HEK293 (cell line): ENCODE data around the gene OCRL.

Experiments
- MYNN ChIP-seq: fragments of 450-650 bp; formaldehyde crosslinking; IDR thresholded peaks from 2 replicates; pipeline ENCODE4 v1.5.1; 2016; ENCODE audit warnings: missing biosample characterization, missing genetic modification characterization, borderline replicate concordance
- ZNF513 ChIP-seq: fragments of 450-650 bp; IDR thresholded peaks from 2 replicates; pipeline ENCODE4 v1.5.1; 2018; ENCODE audit warnings: missing biosample characterization, missing genetic modification characterization
- TF ChIP-seq, protein P1 (sequence below): fragments of 450-650 bp; formaldehyde crosslinking; IDR thresholded peaks from 2 replicates; pipeline ENCODE4 v1.5.1; 2016; ENCODE audit warnings: missing biosample characterization, missing genetic modification characterization

DNA sequence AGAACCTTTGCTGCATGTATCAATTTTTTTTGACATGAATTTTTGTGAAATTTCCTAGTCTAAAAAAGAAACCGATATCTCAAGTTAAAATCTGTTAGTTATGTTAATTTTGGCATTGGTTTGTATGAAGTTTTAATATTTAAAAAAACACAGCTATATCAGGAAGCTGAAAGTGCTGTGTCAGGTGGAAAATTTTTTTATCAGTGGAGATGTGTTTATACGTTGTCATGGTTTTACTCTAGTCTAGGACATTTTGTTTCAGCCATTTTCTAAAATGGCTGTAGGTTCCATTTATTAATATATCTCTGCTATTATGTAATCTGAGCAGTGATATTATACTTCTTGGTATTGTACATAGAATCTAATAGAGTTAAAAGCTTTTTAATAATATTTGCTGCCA, 34.2 kb downstream of the OCRL start:
- no peak for TF ChIP-seq MYNN (tag by site-specific recombination)
- TF ChIP-seq, protein P1, sequence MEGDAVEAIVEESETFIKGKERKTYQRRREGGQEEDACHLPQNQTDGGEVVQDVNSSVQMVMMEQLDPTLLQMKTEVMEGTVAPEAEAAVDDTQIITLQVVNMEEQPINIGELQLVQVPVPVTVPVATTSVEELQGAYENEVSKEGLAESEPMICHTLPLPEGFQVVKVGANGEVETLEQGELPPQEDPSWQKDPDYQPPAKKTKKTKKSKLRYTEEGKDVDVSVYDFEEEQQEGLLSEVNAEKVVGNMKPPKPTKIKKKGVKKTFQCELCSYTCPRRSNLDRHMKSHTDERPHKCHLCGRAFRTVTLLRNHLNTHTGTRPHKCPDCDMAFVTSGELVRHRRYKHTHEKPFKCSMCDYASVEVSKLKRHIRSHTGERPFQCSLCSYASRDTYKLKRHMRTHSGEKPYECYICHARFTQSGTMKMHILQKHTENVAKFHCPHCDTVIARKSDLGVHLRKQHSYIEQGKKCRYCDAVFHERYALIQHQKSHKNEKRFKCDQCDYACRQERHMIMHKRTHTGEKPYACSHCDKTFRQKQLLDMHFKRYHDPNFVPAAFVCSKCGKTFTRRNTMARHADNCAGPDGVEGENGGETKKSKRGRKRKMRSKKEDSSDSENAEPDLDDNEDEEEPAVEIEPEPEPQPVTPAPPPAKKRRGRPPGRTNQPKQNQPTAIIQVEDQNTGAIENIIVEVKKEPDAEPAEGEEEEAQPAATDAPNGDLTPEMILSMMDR (tag by site-specific recombination): no peak
- no peak for TF ChIP-seq ZNF513 (tag by site-specific recombination)
